Measurements from ENCODE around the gene RALGAPA1. TPM values are rescaled to one million over a fixed set of nuclear protein-coding genes. Genes with fewer than 3 reads are reported as not detected.

Gene RALGAPA1
- total and polyA plus RNA-seq, 2 of the 13 experiments (the other 11 are each of a cell fraction or from before 2014, with no cell fraction given), result 65.0 to 89.2 TPM

DNA sequence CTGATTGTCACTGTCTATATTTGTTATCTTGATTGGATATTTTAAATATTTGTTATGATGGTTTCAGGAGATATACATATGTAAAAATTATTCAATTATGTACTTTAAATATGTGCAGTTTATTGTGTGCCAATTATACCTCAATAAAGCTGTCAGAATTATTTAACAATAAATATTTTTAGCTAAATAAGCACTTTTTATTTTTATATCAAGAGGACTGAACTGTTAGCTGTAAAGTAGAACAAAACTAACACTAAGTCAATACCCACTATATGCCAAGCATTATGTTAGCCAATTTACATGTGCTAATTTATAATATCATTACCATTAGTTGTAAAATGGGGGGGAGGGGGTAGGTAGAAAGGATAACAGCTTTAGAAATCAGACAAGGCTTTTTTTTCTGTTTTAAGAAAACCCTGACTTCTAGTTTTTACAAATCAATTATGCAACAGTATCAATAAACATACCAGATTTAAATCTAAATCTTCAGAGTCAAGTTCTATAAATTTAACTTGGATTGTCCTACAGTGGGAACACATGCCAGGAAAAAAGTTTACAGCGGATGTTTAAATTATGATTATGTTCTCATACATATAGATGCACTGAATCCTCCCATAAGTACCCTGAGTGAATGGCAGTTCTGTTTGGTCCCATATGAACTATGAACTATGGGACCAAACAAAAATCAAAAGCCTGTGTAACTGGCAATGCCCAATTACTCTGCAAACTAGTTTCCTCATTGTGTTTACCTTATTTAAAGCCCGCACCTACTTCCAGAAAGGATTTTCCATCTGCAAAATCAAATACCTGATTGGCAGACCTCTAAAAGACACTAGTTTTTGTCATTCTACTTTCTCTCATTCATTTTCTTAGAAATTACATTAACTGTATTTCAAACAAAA is 2.8 kb downstream of the RALGAPA1 start (continued):
- TF ChIP-seq, protein P1, sequence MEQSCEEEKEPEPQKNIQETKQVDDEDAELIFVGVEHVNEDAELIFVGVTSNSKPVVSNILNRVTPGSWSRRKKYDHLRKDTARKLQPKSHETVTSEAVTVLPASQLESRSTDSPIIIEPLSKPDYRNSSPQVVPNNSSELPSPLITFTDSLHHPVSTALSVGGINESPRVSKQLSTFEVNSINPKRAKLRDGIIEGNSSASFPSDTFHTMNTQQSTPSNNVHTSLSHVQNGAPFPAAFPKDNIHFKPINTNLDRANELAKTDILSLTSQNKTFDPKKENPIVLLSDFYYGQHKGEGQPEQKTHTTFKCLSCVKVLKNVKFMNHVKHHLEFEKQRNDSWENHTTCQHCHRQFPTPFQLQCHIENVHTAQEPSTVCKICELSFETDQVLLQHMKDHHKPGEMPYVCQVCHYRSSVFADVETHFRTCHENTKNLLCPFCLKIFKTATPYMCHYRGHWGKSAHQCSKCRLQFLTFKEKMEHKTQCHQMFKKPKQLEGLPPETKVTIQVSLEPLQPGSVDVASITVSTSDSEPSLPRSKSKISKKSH (CRISPR knock-in tag; IDR thresholded peaks at IDR 0.05; ENCODE audit: borderline replicate concordance), result no peak
- 0 out of 2 replicates have a peak, but pooled peaks have one; percentile 36 for TF ChIP-seq MTF1 (CRISPR knock-in tag; IDR thresholded peaks at IDR 0.05)
- TF ChIP-seq HOXD1 (CRISPR knock-in tag; IDR thresholded peaks at IDR 0.05), result no peak
- peak; percentile 41; the same call in 1 of the 2 replicates for TF ChIP-seq MBD4 (IDR thresholded peaks at IDR 0.05; ENCODE audit: borderline replicate concordance, low read length)
- no peak for TF ChIP-seq ZNF589 (CRISPR knock-in tag; conservative IDR thresholded peaks at IDR 0.05)
- TF ChIP-seq SKI (IDR thresholded peaks at IDR 0.05; ENCODE audit: partially characterized antibody), result no peak
- TF ChIP-seq, protein P2, sequence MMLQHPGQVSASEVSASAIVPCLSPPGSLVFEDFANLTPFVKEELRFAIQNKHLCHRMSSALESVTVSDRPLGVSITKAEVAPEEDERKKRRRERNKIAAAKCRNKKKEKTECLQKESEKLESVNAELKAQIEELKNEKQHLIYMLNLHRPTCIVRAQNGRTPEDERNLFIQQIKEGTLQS (CRISPR knock-in tag; IDR thresholded peaks at IDR 0.05), result no peak
- TF ChIP-seq ZFY (CRISPR knock-in tag; IDR thresholded peaks at IDR 0.05), result no peak
- TF ChIP-seq ZNF720 (CRISPR knock-in tag; IDR thresholded peaks at IDR 0.05), result no peak
- TF ChIP-seq RXRA (CRISPR knock-in tag; IDR thresholded peaks at IDR 0.05), result no peak
- peak; percentile 21; the same call in 1 of the 2 replicates for TF ChIP-seq CEBPB (IDR thresholded peaks at IDR 0.05; ENCODE audit: borderline replicate concordance, low read depth, low read length)
- no peak for TF ChIP-seq XRCC5 (optimal IDR thresholded peaks at IDR 0.05; ENCODE audit: low read length)
- no peak for TF ChIP-seq RFXAP (CRISPR knock-in tag; IDR thresholded peaks at IDR 0.05; ENCODE audit: borderline replicate concordance)
- TF ChIP-seq, protein P3, sequence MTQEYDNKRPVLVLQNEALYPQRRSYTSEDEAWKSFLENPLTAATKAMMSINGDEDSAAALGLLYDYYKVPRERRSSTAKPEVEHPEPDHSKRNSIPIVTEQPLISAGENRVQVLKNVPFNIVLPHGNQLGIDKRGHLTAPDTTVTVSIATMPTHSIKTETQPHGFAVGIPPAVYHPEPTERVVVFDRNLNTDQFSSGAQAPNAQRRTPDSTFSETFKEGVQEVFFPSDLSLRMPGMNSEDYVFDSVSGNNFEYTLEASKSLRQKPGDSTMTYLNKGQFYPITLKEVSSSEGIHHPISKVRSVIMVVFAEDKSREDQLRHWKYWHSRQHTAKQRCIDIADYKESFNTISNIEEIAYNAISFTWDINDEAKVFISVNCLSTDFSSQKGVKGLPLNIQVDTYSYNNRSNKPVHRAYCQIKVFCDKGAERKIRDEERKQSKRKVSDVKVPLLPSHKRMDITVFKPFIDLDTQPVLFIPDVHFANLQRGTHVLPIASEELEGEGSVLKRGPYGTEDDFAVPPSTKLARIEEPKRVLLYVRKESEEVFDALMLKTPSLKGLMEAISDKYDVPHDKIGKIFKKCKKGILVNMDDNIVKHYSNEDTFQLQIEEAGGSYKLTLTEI (CRISPR knock-in tag; conservative IDR thresholded peaks at IDR 0.05), result no peak
- 0 out of 2 replicates have a peak, but pooled peaks have one; percentile 51 for TF ChIP-seq ZNF629 (CRISPR knock-in tag; conservative IDR thresholded peaks at IDR 0.05)
- peak; percentile 82 for TF ChIP-seq THAP11 (CRISPR knock-in tag; IDR thresholded peaks at IDR 0.05)
- TF ChIP-seq, protein P4, sequence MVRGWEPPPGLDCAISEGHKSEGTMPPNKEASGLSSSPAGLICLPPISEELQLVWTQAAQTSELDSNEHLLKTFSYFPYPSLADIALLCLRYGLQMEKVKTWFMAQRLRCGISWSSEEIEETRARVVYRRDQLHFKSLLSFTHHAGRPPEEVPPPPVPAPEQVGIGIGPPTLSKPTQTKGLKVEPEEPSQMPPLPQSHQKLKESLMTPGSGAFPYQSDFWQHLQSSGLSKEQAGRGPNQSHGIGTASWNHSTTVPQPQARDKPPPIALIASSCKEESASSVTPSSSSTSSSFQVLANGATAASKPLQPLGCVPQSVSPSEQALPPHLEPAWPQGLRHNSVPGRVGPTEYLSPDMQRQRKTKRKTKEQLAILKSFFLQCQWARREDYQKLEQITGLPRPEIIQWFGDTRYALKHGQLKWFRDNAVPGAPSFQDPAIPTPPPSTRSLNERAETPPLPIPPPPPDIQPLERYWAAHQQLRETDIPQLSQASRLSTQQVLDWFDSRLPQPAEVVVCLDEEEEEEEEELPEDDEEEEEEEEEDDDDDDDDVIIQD (CRISPR knock-in tag; IDR thresholded peaks at IDR 0.05; ENCODE audit: low read depth), result peak; percentile 96
- TF ChIP-seq ATRX (CRISPR knock-in tag; IDR thresholded peaks at IDR 0.05; ENCODE audit: borderline replicate concordance), result no peak
- TF ChIP-seq, protein P5, sequence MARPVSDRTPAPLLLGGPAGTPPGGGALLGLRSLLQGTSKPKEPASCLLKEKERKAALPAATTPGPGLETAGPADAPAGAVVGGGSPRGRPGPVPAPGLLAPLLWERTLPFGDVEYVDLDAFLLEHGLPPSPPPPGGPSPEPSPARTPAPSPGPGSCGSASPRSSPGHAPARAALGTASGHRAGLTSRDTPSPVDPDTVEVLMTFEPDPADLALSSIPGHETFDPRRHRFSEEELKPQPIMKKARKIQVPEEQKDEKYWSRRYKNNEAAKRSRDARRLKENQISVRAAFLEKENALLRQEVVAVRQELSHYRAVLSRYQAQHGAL (CRISPR knock-in tag; IDR thresholded peaks at IDR 0.05; ENCODE audit: not compliant biosample characterization), result peak; percentile 21
- peak; percentile 72 for TF ChIP-seq HDAC1 (CRISPR knock-in tag; IDR thresholded peaks at IDR 0.05)
- TF ChIP-seq KDM3A (CRISPR knock-in tag; IDR thresholded peaks at IDR 0.05; ENCODE audit: low read depth), result no peak
- no peak for TF ChIP-seq ZNF883 (CRISPR knock-in tag; IDR thresholded peaks at IDR 0.05; ENCODE audit: not compliant biosample characterization)
- TF ChIP-seq BHLHE40 (IDR thresholded peaks at IDR 0.05; ENCODE audit: low read length), result no peak
